Spleen (tissue), 11 donors: ENCODE measurements around the gene SORCS2. TPM values are rescaled to one million over a fixed set of nuclear protein-coding genes. Genes with fewer than 3 reads are reported as not detected.
A peak's percentile ranks its signal among the peaks of the same experiment; 100 is the strongest.

ENCODE experiments used
- DNase-seq: peaks from one replicate; pipeline ENCODE4 v3.0.0-alpha.2; 2020
- H3K27ac ChIP-seq, 8 donors: fragments of 200-600 bp; sonication (generic) in 7 of 8; 1 replicate in 4 of 8; 2 replicates in 4 of 8; pipeline versions ENCODE4 v1.5.0 to v1.8.0; 2016 to 2021; ENCODE audit warnings: inconsistent platforms in 4 of 8, mild to moderate bottlenecking in 4 of 8, moderate library complexity in 1 of 8
- H3K27me3 ChIP-seq, 7 donors: fragments of 200-600 bp; sonication (generic) in 6 of 7; replicated peaks in 1 of 7; 1 replicate in 4 of 7; 2 replicates in 3 of 7; pipeline versions ENCODE4 v1.5.0 to v1.8.0; 2016 to 2021; ENCODE audit warnings: inconsistent platforms in 3 of 7, mild to moderate bottlenecking in 1 of 7
- H3K36me3 ChIP-seq, 6 donors: fragments of 200-600 bp; sonication (generic) in 5 of 6; 1 replicate in 4 of 6; 2 replicates in 2 of 6; pipeline versions ENCODE4 v1.5.0 to v1.8.0; 2016 to 2021; ENCODE audit warnings: inconsistent platforms in 2 of 6
- H3K4me1 ChIP-seq, 6 donors: fragments of 200-600 bp; sonication (generic) in 5 of 6; 1 replicate in 3 of 6; 2 replicates in 3 of 6; pipeline versions ENCODE4 v1.5.0 to v1.8.0; 2016 to 2021; ENCODE audit warnings: inconsistent platforms in 3 of 6
- H3K4me3 ChIP-seq, 8 donors: fragments of 200-600 bp; sonication (generic) in 7 of 8; 1 replicate in 4 of 8; 2 replicates in 4 of 8; pipeline versions ENCODE4 v1.5.0 to v1.8.0; 2016 to 2021; ENCODE audit warnings: inconsistent platforms in 4 of 8, mild to moderate bottlenecking in 4 of 8, moderate library complexity in 2 of 8
- H3K9me3 ChIP-seq, 8 donors: fragments of 200-600 bp; sonication (generic) in 7 of 8; 1 replicate in 4 of 8; 2 replicates in 4 of 8; pipeline versions ENCODE4 v1.5.0 to v1.8.0; 2016 to 2021; ENCODE audit warnings: inconsistent platforms in 4 of 8
- POLR2A ChIP-seq, 3 donors: fragments of 450-650 bp; IDR thresholded peaks; one replicate each; pipeline ENCODE4 v1.5.1; 2017; ENCODE audit warnings: antibody characterized with exemption in 3 of 3, mild to moderate bottlenecking in 1 of 3
- POLR2AphosphoS5 ChIP-seq, 3 donors: sonication (generic); formaldehyde crosslinking; IDR thresholded peaks; one replicate each; pipeline ENCODE4 v1.5.1; 2017; ENCODE audit warnings: antibody characterized with exemption in 3 of 3
- WGBS, 5 donors: extraction: QIAGEN DNeasy Blood & Tissue Kit in 3 of 5; methylation state at CpG; one replicate each; pipeline versions ENCODE4 v1.1.5 to v1.1.7; 2013 to 2018; 5-methylcytosine and 5-hydroxymethylcytosine counted together
- intact Hi-C: fragments of 100-400 bp; cut with DNase I; formaldehyde crosslinking; loops from one replicate; pipeline ENCODE4 v1.15.0; 2023; ENCODE audit warnings: low total_unique reads
- polyA plus RNA-seq, 3 donors: library from polyadenylated mRNA; stranded (reverse); fragments of 200-250 nt; gene quantifications; one replicate each; pipeline ENCODE4 v1.2.1, GENCODE V29; 2013
- total RNA-seq, 7 donors: library from RNA; depleted of rRNA in 3 of 7; stranded (reverse); fragments of >200 nt in 3 of 7; fragmentation: NEBNext Ultra II Directional in 4 of 7; extraction: Animal tissue kit (Norgen Biotek cat#: 25700) in 4 of 7; gene quantifications; one replicate each; pipeline versions ENCODE4 v1.1.0 to v1.2.1, GENCODE V29; 2016 to 2021
- TF ChIP-seq, protein P1 (sequence below), 11 experiments: fragments of 200-600 bp in 7 of 11; fragments of 450-650 bp in 4 of 11; sonication (generic) in 4 of 11; IDR thresholded peaks in 8 of 11; conservative IDR thresholded peaks in 3 of 11; 1 replicate in 7 of 11; 2 replicates in 4 of 11; pipeline versions ENCODE4 v1.4.0 to v1.8.0; 2016 to 2021; ENCODE audit warnings: antibody characterized with exemption in 11 of 11, inconsistent platforms in 4 of 11, mild to moderate bottlenecking in 1 of 11
- donor health status: healthy with polysubstance abuse.
- donor health status: DM: no; HTN: no; CAD: no; lungs with moderate emphysema.
- donor health status: DM: no; HTN: no; CAD: no.
- donor health status: Bipolar disorder and iron deficiency.
- donor health status: healthy.
- donor health status: DM: no; HTN: no; CAD: no.
- donor health status: DM: yes; HTN: yes; CAD: no.

The SORCS2 gene
- total and polyA plus RNA-seq, 10 donors = 0.33 to 1.6 (median 0.60) TPM

DNA sequence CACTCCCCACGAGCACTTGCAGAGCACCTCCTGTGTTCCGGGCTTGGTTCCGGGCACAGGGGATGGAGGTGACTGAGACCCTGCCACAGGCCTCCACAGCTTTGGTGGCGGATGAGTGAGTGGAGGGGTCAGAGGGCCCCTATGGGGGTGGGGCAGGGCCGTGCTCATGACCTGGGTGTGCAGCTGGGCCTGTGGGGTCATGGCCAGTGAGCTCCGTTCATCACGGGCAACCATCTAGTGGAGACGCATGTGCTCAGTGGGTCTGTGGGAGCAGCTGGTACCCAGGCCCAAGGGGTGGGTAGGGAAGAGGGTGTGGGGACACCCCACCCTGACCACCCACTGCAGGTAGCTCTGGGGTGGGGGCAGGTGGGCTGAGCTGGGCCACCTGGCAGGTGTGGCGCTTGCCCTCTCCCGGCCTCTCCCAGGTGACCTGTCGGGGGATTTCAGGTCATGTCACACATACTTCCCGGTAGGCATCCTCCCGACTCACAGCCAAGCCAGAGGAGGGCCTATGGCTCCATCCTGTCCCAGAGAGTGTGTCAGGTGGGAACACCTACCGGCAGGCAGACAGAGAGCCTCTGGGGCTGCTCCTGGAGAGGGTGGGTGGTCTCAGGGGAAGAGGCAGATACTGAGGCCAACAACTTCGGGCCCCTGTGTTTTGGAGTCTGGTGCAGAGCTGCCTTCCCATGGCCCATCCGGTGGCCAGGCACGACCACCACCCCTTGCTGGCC lies 238.8 kb downstream of the SORCS2 start:
- H3K27ac ChIP-seq = no peak overlapping the region
- no peaks in the 10 kb centered on the region for H3K36me3 ChIP-seq
- 76 to 82% (median 80%) methylated on average over 10 to 17 of the region's 17 CpGs for WGBS, 5 donors
- TF ChIP-seq POLR2AphosphoS5 (IDR thresholded peaks at IDR 0.05) (no peak), POLR2A (IDR thresholded peaks at IDR 0.05) (no peak)
- TF ChIP-seq, protein P1, sequence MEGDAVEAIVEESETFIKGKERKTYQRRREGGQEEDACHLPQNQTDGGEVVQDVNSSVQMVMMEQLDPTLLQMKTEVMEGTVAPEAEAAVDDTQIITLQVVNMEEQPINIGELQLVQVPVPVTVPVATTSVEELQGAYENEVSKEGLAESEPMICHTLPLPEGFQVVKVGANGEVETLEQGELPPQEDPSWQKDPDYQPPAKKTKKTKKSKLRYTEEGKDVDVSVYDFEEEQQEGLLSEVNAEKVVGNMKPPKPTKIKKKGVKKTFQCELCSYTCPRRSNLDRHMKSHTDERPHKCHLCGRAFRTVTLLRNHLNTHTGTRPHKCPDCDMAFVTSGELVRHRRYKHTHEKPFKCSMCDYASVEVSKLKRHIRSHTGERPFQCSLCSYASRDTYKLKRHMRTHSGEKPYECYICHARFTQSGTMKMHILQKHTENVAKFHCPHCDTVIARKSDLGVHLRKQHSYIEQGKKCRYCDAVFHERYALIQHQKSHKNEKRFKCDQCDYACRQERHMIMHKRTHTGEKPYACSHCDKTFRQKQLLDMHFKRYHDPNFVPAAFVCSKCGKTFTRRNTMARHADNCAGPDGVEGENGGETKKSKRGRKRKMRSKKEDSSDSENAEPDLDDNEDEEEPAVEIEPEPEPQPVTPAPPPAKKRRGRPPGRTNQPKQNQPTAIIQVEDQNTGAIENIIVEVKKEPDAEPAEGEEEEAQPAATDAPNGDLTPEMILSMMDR (IDR thresholded peaks at IDR 0.05 in 8 of 11, conservative IDR thresholded peaks at IDR 0.05 in 3 of 11) = no peak
- intact Hi-C loops = no loop called here
- peaks cover 0 to 27% (median 0%) of the 10 kb centered on the region in 7 donors for H3K27me3 ChIP-seq
- no peak overlapping the region for H3K4me3 ChIP-seq
- DNase-seq = peak; percentile 66
- H3K9me3 ChIP-seq = no peaks in the 10 kb centered on the region
- peaks cover 0 to 12% (median 0%) of the 10 kb centered on the region in 6 donors for H3K4me1 ChIP-seq

DNA sequence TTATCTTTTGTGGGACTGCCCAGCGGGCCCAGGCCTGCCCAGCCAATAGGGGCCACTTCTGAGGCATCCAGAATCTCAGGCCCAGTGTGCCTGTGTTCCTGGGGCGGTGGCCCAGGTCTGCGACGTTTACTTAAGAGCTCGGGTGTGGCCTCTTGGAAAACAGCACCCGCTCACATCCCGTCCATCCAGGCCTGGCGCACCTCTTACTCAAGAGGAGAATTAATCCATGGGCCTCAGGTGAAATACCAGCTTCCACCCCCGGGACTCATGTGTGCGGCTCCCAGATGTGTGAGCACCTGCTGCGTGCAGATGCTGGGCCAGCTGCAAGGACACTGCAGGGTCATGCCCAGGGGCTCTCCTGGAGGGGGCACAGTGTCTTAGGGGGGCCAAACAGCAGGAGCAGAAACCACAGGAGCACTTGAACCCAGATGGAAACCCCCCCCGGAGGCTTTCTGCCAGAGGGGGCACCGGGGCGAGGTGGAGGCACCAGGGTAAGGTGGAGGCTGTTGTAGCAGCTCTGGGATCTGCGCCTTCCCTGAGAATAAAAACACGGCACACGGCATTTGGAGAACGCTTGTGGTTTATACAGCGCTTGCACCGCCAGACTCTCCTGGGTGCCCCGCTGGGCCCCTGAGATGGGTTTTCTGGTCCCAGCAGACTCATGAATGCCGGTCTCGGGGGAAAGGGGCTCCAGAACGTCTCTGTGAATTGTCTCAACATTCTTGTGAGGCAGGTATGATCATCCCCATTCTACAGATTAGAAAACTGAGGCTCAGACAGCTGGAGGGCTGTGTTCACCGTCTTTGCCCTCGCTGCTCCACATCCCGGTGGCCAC lies 239.6 kb downstream of the SORCS2 start:
- intact Hi-C loops = no loop called here

DNA sequence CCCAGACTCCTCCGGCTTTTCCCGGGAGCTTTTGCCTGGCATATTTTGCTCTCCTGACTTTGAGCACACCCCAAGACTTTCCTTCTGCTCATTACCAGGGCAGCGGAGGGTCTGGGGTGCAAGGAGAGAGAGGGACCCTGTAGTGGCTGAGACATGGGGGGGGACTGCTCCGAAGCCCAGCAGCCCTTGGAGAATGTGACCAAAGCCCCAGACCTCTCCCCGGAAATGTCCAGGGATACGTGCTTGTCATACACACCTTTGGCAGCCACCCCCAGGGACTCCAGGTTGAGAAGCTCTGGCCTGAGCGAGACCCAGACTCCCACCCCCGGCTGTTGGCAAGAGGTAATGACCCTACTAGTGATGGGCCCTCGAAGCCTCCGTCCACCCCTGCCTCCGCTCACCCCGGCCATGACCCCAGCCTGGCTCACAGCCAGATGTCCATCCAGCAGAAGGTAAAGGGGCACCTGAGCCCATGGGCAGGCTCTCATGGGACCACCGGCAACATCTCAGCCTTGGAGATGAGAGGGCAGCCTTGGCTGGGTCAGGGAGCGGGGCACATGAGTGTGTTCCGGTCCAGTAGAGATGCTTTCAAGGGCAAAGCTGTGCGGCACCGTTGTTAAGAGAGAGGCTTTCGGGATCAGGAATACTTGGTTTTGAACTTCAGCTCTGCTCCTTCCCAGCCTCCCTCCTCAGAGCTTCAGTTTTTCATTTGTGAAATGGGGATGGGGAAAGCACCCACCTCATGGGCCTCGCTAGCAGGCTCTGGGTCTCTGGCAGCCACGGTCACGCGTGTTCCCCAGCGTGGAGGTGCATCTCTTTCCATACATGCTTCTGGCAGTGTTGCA lies 240.4 kb downstream of the SORCS2 start:
- Histone ChIP-seq H3K4me3 (no peak overlapping the region), H3K27me3 (peaks cover 0 to 27% (median 0%) of the 10 kb centered on the region in 7 donors), H3K27ac (no peak overlapping the region), H3K9me3 (no peaks in the 10 kb centered on the region), H3K36me3 (no peaks in the 10 kb centered on the region), H3K4me1 (peaks cover 0 to 12% (median 0%) of the 10 kb centered on the region in 6 donors)
- DNase-seq = peak; percentile 75
- 79 to 89% (median 86%) methylated on average over 18 to 23 of the region's 23 CpGs for WGBS, 5 donors
- intact Hi-C loops = no loop called here
- TF ChIP-seq, protein P1 (IDR thresholded peaks at IDR 0.05 in 8 of 11, conservative IDR thresholded peaks at IDR 0.05 in 3 of 11) = no peak
- no peak for TF ChIP-seq POLR2AphosphoS5 (IDR thresholded peaks at IDR 0.05)
- no peak for TF ChIP-seq POLR2A (IDR thresholded peaks at IDR 0.05)

More for the DNA sequence above, 239.6 kb downstream of the SORCS2 start:
- peak; percentile 71 for DNase-seq
- no peak overlapping the region for H3K27ac ChIP-seq
- H3K4me1 ChIP-seq = peaks cover 0 to 12% (median 0%) of the 10 kb centered on the region in 6 donors
- H3K9me3 ChIP-seq = no peaks in the 10 kb centered on the region
- WGBS, 5 donors = 87 to 91% (median 88%) methylated on average over 25 to 27 of the region's 27 CpGs
- H3K27me3 ChIP-seq = peaks cover 0 to 27% (median 0%) of the 10 kb centered on the region in 7 donors
- H3K36me3 ChIP-seq = no peaks in the 10 kb centered on the region
- TF ChIP-seq POLR2AphosphoS5 (IDR thresholded peaks at IDR 0.05) = no peak
- TF ChIP-seq, protein P1 (IDR thresholded peaks at IDR 0.05 in 8 of 11, conservative IDR thresholded peaks at IDR 0.05 in 3 of 11) = no peak
- TF ChIP-seq POLR2A (IDR thresholded peaks at IDR 0.05) = no peak
- no peak overlapping the region for H3K4me3 ChIP-seq
